HCT116 (cell line): ENCODE data around the gene LY86. TPM values are rescaled to one million over a fixed set of nuclear protein-coding genes. Genes with fewer than 3 reads are reported as not detected.

Experiments used
- ATAC-seq: fragments of 200-7000 bp; cut with Tn5 transposase; 2 replicates; pipeline ENCODE4 v1.9.1; 2020; ENCODE audit warnings: mild to moderate bottlenecking, moderate library complexity
- BruUV-seq: library from RNA; stranded (reverse); fragments of 400-500 nt; replicated peaks from 2 replicates; lab custom pipeline; 2021; lab: Mats Ljungman, UMichigan
- CTCF ChIA-PET: fragments of 300-600 bp; sonication (Branson Sonifier 250); formaldehyde crosslinking; loops from one replicate; lab custom pipeline; 2021; ENCODE audit warnings: antibody characterized with exemption; lab: Charles Lee
- POLR2A ChIA-PET: fragments of 300-600, 350-600 bp; sonication (Branson Sonifier 250); formaldehyde crosslinking; loops from one replicate; lab custom pipeline; 2021; ENCODE audit warnings: antibody characterized with exemption; lab: Charles Lee
- RAD21 ChIA-PET, 2 experiments: fragments of 300-600 bp; sonication (Branson Sonifier 250); formaldehyde crosslinking; loops; one replicate each; lab custom pipeline; 2023; ENCODE audit warnings: low total read pairs in 2 of 2; ENCODE audit not compliant: uncharacterized antibody in 2 of 2, unreplicated experiment in 2 of 2, low non-redundant PET in 1 of 2; lab: Charles Lee
- DNase-seq: peaks from one replicate; pipeline ENCODE4 v3.0.0-alpha.2; 2010; ENCODE audit warnings: low read depth, low spot score
- H2AFZ ChIP-seq: fragments of 200-600 bp; shearing (Covaris generic), sonication (generic); 2 replicates; pipeline ENCODE4 v1.6.1; 2017; ENCODE audit warnings: low read depth, mixed run types, mixed read lengths, antibody characterized with exemption, low read length; ENCODE audit not compliant: poor library complexity, severe bottlenecking
- H3K27ac ChIP-seq: 2 replicates; pipeline ENCODE4 v1.5.1; 2012; ENCODE audit warnings: low read depth, low read length
- H3K27me3 ChIP-seq: fragments of 200-600 bp; sonication (generic); 2 replicates; pipeline ENCODE4 v1.6.1; 2016; ENCODE audit warnings: mixed run types, low read length, mixed read lengths; ENCODE audit not compliant: insufficient read depth
- H3K36me3 ChIP-seq, 2 experiments: fragments of 200-500 bp in 1 of 2; fragments of 200-600 bp in 1 of 2; sonication (Bioruptor generic) in 1 of 2; sonication (generic) in 1 of 2; 2 replicates each; pipeline versions ENCODE4 v1.5.1 to v1.6.1; 2014 to 2016; ENCODE audit warnings: low read length in 2 of 2, inconsistent platforms in 1 of 2, mixed read lengths in 1 of 2, mixed run types in 1 of 2; ENCODE audit not compliant: insufficient read depth in 2 of 2, control insufficient read depth in 1 of 2
- H3K4me1 ChIP-seq, 2 experiments: fragments of 200-600 bp in 1 of 2; sonication (generic) in 1 of 2; 2 replicates each; pipeline versions ENCODE4 v1.5.1 to v1.6.1; 2012 to 2017; ENCODE audit warnings: low read length in 2 of 2, inconsistent platforms in 1 of 2, mild to moderate bottlenecking in 1 of 2, mixed read lengths in 1 of 2, mixed run types in 1 of 2, moderate library complexity in 1 of 2; ENCODE audit not compliant: insufficient read depth in 2 of 2, control insufficient read depth in 1 of 2
- H3K4me2 ChIP-seq: fragments of 200-600 bp; sonication (generic); 2 replicates; pipeline ENCODE4 v1.6.1; 2017; ENCODE audit warnings: mixed run types, low read length, mixed read lengths
- H3K4me3 ChIP-seq, 2 experiments: fragments of 200-600 bp in 1 of 2; sonication (generic) in 1 of 2; replicated peaks in 1 of 2; 2 replicates each; pipeline ENCODE4 v1.5.1; 2011 to 2016; ENCODE audit warnings: low read length in 2 of 2, control low read depth in 1 of 2, low read depth in 1 of 2, mild to moderate bottlenecking in 1 of 2, mixed read lengths in 1 of 2, mixed run types in 1 of 2
- H3K79me2 ChIP-seq: fragments of 200-600 bp; sonication (generic); 2 replicates; pipeline ENCODE4 v1.6.1; 2017; ENCODE audit warnings: mild to moderate bottlenecking, mixed run types, low read length, moderate library complexity, mixed read lengths; ENCODE audit not compliant: insufficient read depth
- H3K9ac ChIP-seq: fragments of 200-600 bp; sonication (generic); 2 replicates; pipeline ENCODE4 v1.6.1; 2016; ENCODE audit warnings: low read length, mixed read lengths
- H3K9me2 ChIP-seq: fragments of 200-600 bp; sonication (generic), shearing (Covaris generic); 2 replicates; pipeline ENCODE4 v1.6.1; 2017; ENCODE audit warnings: mixed run types, mild to moderate bottlenecking, moderate library complexity; ENCODE audit not compliant: insufficient read depth
- H3K9me3 ChIP-seq, 2 experiments: fragments of 200-500 bp in 1 of 2; fragments of 200-600 bp in 1 of 2; sonication (Bioruptor generic) in 1 of 2; sonication (generic) in 1 of 2; 2 replicates each; pipeline ENCODE4 v1.6.1; 2014 to 2017; ENCODE audit warnings: low read length in 2 of 2, mixed read lengths in 2 of 2, inconsistent platforms in 1 of 2, low read depth in 1 of 2, mild to moderate bottlenecking in 1 of 2, mixed run types in 1 of 2, moderate library complexity in 1 of 2; ENCODE audit not compliant: control insufficient read depth in 1 of 2, insufficient read depth in 1 of 2
- H4K20me1 ChIP-seq: fragments of 200-600 bp; sonication (generic), shearing (Covaris generic); 2 replicates; pipeline ENCODE4 v1.6.1; 2017; ENCODE audit warnings: mixed run types, mild to moderate bottlenecking, moderate library complexity; ENCODE audit not compliant: insufficient read depth
- CBX3 ChIP-seq: IDR thresholded peaks from 2 replicates; pipeline ENCODE4 v1.6.1; 2012; ENCODE audit warnings: low read depth
- EGR1 ChIP-seq: IDR thresholded peaks from 2 replicates; pipeline ENCODE4 v1.6.1; 2012; ENCODE audit warnings: low read depth
- ELF1 ChIP-seq: IDR thresholded peaks from 2 replicates; pipeline ENCODE4 v1.6.1; 2012; ENCODE audit warnings: low read depth, borderline replicate concordance
- EZH2phosphoT487 ChIP-seq: fragments of 200-600 bp; IDR thresholded peaks from 2 replicates; pipeline ENCODE4 v1.6.1; 2018; ENCODE audit warnings: antibody characterized with exemption, borderline replicate concordance
- FOSL1 ChIP-seq: IDR thresholded peaks from 2 replicates; pipeline ENCODE4 v1.6.1; 2012; ENCODE audit warnings: low read depth
- JUND ChIP-seq: IDR thresholded peaks from 2 replicates; pipeline ENCODE4 v1.6.1; 2012
- POLR2A ChIP-seq: IDR thresholded peaks from 2 replicates; pipeline ENCODE4 v1.7.0; 2011; ENCODE audit warnings: borderline replicate concordance; ENCODE audit not compliant: insufficient read depth, insufficient read length; ENCODE audit errors: extremely low read depth
- POLR2AphosphoS5 ChIP-seq: IDR thresholded peaks from 2 replicates; pipeline ENCODE4 v1.6.1; 2011; ENCODE audit warnings: mild to moderate bottlenecking, low read depth, low read length, moderate library complexity
- RAD21 ChIP-seq: IDR thresholded peaks from 2 replicates; pipeline ENCODE4 v1.6.1; 2012; ENCODE audit warnings: low read depth, mild to moderate bottlenecking
- SIN3A ChIP-seq: IDR thresholded peaks from 2 replicates; pipeline ENCODE4 v1.6.1; 2012; ENCODE audit warnings: low read depth
- SP1 ChIP-seq: IDR thresholded peaks from 2 replicates; pipeline ENCODE4 v1.6.1; 2012; ENCODE audit warnings: low read depth
- TCF7L2 ChIP-seq: IDR thresholded peaks from 2 replicates; pipeline ENCODE4 v1.7.0; 2011; ENCODE audit warnings: borderline replicate concordance, inconsistent platforms; ENCODE audit not compliant: insufficient read depth, insufficient read length; ENCODE audit errors: extremely low read depth
- YY1 ChIP-seq: IDR thresholded peaks from 2 replicates; pipeline ENCODE4 v1.6.1; 2011; ENCODE audit warnings: low read length, low read depth, moderate library complexity, mild to moderate bottlenecking; ENCODE audit not compliant: insufficient replicate concordance; ENCODE audit errors: extremely low read depth
- ZFX ChIP-seq: fragments of 450-650 bp; IDR thresholded peaks from 2 replicates; pipeline ENCODE4 v1.6.1; 2017
- intact Hi-C: fragments of 100-400 bp; cut with micrococcal nuclease; formaldehyde crosslinking; loops from 2 replicates; pipeline ENCODE4 v1.10.0; 2022
- total RNA-seq: library from RNA; stranded (reverse); gene quantifications from one replicate; pipeline ENCODE4 v1.2.1, GENCODE V29; 2021; ENCODE audit not compliant: unreplicated experiment
- TF ChIP-seq, protein P1 (sequence below): IDR thresholded peaks from 2 replicates; pipeline ENCODE4 v1.6.1; 2012
- TF ChIP-seq, protein P2 (sequence below): IDR thresholded peaks from 2 replicates; pipeline ENCODE4 v1.6.1; 2011; ENCODE audit warnings: mild to moderate bottlenecking, low read length, moderate library complexity; ENCODE audit not compliant: insufficient replicate concordance; ENCODE audit errors: extremely low read depth
- TF ChIP-seq, protein P3 (sequence below): IDR thresholded peaks from 2 replicates; pipeline ENCODE4 v1.6.1; 2012; ENCODE audit warnings: low read depth
- TF ChIP-seq, protein P4 (sequence below): IDR thresholded peaks from 2 replicates; pipeline ENCODE4 v1.6.1; 2012
- TF ChIP-seq, protein P5 (sequence below), 3 experiments: fragments of 200-600 bp in 1 of 3; sonication (generic) in 1 of 3; IDR thresholded peaks in 2 of 3; conservative IDR thresholded peaks in 1 of 3; 2 replicates each; pipeline ENCODE4 v1.5.1; 2012 to 2017; ENCODE audit warnings: low read depth in 2 of 3, low read length in 2 of 3, antibody characterized with exemption in 1 of 3, borderline replicate concordance in 1 of 3, control low read depth in 1 of 3, mild to moderate bottlenecking in 1 of 3, mixed read lengths in 1 of 3, mixed run types in 1 of 3, moderate library complexity in 1 of 3; ENCODE audit not compliant: insufficient read depth in 1 of 3

The LY86 gene
- total RNA-seq, 1 experiment from 2014 or later: not detected

DNA sequence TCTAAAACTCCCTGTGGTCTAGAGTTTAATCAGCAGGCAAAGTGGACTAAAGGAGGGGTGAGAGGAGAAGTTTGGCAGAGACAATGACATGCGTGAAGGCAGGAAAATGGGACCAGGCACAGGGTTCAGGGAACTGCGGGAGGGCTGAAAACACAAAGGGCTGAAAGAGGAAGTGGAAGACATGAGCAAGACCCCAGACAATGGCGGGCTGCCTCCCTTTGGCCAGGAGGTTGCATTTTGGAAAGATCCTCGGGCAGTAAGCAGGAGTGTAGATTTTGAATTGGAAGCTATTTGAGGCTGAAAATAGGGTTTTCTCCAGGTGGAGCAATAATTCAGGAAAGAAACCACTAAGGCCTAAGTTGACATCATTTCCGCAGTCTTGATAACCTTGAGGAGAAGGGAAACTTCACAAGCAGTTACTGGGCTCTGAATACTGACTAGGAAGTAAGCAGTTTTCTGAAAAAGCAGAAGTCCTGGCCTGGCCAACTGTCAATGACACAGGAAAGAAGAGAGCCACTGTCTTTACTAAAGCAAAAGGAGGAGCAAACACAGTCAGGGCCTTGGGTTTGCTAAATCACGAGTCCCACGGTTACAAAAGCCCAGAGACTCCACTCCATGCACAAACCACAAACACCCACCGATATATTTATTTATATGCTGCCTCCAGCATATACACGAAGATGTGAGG, 3.4 kb downstream of the LY86 start:
- Histone ChIP-seq H3K4me2 (no peak overlapping the region), H3K79me2 (no peaks in the 10 kb centered on the region), H3K36me3 (no peaks in the 10 kb centered on the region), H3K4me3 (no peak overlapping the region), H4K20me1 (no peaks in the 10 kb centered on the region), H3K9me2 (no peaks in the 10 kb centered on the region), H3K9me3 (no peaks in the 10 kb centered on the region), H3K27ac (no peak overlapping the region), H2AFZ (no peak overlapping the region), H3K9ac (no peak overlapping the region), H3K27me3 (peaks cover 9% of the 10 kb centered on the region; the same call in 1 of the 2 replicates), H3K4me1 (no peaks in the 10 kb centered on the region)
- POLR2A ChIA-PET: no interaction called here
- DNase-seq: no peak
- no TSS peak for BruUV-seq
- RAD21 ChIA-PET: no interaction called here
- ATAC-seq: no peak
- intact Hi-C loops: no loop called here
- CTCF ChIA-PET: no interaction called here
- TF ChIP-seq RAD21 (no peak), FOSL1 (no peak), POLR2AphosphoS5 (no peak), POLR2A (no peak), ELF1 (no peak), EGR1 (no peak), JUND (no peak), EZH2phosphoT487 (no peak), TCF7L2 (no peak), ZFX (no peak), SP1 (no peak), CBX3 (no peak), SIN3A (no peak), YY1 (no peak)
- TF ChIP-seq, protein P1, sequence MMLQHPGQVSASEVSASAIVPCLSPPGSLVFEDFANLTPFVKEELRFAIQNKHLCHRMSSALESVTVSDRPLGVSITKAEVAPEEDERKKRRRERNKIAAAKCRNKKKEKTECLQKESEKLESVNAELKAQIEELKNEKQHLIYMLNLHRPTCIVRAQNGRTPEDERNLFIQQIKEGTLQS: no peak
- TF ChIP-seq, protein P2, sequence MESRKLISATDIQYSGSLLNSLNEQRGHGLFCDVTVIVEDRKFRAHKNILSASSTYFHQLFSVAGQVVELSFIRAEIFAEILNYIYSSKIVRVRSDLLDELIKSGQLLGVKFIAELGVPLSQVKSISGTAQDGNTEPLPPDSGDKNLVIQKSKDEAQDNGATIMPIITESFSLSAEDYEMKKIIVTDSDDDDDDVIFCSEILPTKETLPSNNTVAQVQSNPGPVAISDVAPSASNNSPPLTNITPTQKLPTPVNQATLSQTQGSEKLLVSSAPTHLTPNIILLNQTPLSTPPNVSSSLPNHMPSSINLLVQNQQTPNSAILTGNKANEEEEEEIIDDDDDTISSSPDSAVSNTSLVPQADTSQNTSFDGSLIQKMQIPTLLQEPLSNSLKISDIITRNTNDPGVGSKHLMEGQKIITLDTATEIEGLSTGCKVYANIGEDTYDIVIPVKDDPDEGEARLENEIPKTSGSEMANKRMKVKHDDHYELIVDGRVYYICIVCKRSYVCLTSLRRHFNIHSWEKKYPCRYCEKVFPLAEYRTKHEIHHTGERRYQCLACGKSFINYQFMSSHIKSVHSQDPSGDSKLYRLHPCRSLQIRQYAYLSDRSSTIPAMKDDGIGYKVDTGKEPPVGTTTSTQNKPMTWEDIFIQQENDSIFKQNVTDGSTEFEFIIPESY: no peak
- TF ChIP-seq, protein P3, sequence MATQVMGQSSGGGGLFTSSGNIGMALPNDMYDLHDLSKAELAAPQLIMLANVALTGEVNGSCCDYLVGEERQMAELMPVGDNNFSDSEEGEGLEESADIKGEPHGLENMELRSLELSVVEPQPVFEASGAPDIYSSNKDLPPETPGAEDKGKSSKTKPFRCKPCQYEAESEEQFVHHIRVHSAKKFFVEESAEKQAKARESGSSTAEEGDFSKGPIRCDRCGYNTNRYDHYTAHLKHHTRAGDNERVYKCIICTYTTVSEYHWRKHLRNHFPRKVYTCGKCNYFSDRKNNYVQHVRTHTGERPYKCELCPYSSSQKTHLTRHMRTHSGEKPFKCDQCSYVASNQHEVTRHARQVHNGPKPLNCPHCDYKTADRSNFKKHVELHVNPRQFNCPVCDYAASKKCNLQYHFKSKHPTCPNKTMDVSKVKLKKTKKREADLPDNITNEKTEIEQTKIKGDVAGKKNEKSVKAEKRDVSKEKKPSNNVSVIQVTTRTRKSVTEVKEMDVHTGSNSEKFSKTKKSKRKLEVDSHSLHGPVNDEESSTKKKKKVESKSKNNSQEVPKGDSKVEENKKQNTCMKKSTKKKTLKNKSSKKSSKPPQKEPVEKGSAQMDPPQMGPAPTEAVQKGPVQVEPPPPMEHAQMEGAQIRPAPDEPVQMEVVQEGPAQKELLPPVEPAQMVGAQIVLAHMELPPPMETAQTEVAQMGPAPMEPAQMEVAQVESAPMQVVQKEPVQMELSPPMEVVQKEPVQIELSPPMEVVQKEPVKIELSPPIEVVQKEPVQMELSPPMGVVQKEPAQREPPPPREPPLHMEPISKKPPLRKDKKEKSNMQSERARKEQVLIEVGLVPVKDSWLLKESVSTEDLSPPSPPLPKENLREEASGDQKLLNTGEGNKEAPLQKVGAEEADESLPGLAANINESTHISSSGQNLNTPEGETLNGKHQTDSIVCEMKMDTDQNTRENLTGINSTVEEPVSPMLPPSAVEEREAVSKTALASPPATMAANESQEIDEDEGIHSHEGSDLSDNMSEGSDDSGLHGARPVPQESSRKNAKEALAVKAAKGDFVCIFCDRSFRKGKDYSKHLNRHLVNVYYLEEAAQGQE: no peak
- TF ChIP-seq, protein P4, sequence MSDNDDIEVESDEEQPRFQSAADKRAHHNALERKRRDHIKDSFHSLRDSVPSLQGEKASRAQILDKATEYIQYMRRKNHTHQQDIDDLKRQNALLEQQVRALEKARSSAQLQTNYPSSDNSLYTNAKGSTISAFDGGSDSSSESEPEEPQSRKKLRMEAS: no peak
- TF ChIP-seq, protein P5, sequence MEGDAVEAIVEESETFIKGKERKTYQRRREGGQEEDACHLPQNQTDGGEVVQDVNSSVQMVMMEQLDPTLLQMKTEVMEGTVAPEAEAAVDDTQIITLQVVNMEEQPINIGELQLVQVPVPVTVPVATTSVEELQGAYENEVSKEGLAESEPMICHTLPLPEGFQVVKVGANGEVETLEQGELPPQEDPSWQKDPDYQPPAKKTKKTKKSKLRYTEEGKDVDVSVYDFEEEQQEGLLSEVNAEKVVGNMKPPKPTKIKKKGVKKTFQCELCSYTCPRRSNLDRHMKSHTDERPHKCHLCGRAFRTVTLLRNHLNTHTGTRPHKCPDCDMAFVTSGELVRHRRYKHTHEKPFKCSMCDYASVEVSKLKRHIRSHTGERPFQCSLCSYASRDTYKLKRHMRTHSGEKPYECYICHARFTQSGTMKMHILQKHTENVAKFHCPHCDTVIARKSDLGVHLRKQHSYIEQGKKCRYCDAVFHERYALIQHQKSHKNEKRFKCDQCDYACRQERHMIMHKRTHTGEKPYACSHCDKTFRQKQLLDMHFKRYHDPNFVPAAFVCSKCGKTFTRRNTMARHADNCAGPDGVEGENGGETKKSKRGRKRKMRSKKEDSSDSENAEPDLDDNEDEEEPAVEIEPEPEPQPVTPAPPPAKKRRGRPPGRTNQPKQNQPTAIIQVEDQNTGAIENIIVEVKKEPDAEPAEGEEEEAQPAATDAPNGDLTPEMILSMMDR (IDR thresholded peaks at IDR 0.05 in 2 of 3, conservative IDR thresholded peaks at IDR 0.05 in 1 of 3; ENCODE audit: borderline replicate concordance in 1 of 3, insufficient read depth in 1 of 3, low read depth in 2 of 3, low read length in 2 of 3): no peak
- TF ChIP-seq, all 23 proteins: peak for 0
